ENCODE data around the gene MICAL3.

DNA sequence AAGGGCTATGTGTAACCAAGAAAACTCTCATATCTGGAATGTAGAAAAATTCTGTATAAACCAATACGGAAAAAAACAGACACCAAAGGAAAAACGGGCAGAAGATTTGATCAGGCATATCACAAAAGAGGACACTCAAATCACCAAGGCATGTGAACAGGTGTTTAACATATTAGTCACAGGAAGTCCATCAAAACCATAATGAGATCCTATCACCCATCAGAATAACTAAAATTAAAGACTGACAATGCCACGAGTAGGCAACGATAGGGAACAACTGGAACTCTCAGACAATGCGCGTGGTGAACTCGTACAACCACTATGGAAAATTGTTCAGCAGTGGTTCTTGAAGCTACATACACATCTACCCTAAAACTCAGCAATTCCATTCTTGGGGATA is 94.5 kb downstream of the MICAL3 start:
- TF ChIP-seq, protein P1, sequence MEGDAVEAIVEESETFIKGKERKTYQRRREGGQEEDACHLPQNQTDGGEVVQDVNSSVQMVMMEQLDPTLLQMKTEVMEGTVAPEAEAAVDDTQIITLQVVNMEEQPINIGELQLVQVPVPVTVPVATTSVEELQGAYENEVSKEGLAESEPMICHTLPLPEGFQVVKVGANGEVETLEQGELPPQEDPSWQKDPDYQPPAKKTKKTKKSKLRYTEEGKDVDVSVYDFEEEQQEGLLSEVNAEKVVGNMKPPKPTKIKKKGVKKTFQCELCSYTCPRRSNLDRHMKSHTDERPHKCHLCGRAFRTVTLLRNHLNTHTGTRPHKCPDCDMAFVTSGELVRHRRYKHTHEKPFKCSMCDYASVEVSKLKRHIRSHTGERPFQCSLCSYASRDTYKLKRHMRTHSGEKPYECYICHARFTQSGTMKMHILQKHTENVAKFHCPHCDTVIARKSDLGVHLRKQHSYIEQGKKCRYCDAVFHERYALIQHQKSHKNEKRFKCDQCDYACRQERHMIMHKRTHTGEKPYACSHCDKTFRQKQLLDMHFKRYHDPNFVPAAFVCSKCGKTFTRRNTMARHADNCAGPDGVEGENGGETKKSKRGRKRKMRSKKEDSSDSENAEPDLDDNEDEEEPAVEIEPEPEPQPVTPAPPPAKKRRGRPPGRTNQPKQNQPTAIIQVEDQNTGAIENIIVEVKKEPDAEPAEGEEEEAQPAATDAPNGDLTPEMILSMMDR (IDR thresholded peaks at IDR 0.05): no peak
- TF ChIP-seq POLR2AphosphoS5 (IDR thresholded peaks at IDR 0.05): no peak
